ENCODE measurements around the gene GLG1.
A peak's percentile ranks its signal among the peaks of the same experiment; 100 is the strongest.
"Not testable (repeated sequence)": the region's sequence is repeated elsewhere in the genome, so short reads cannot be mapped to it uniquely, and the experiment has no call there.

Gene GLG1

DNA sequence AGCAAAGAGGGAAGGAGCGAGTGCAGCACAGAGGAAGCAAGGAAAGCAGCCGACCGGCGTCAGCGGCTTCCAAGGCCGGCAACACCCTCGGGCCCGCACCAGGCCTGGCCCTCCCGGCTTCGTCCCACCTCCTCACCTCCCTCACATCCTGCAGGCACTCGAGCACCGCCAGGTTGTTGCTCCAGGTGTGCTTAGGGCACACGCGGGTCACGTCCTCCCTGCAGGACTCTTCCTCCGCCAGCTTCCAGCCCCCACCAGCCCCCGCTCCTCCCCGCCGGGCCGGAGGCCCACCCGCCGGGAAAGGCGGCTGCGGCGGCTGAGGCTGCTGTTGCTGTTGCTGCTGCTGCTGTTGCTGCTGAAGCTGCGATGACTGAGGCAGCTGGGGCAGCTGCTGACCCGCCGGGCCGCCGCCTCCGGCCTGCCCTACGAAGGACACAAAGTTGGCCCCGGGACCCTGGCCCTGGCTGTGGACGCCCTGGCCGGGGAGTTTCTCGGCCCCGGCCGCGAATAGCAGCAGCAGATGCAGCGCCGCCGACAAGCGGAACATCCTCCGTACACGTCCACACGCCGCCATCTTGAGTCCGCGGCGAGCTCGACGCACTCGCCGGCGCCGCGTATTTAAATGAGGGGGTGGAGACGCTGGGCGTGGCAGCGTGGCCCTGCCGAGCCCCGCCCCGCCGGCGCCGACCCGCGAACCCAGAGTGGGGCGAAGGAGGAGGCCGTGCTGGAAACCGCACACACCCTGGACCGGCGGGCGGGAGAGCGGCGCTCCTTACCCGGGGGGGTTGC lies at the start of gene GLG1:
TSS of gene GLG1 (minus strand) at position 594 of the 789 bp plus-strand sequence. CDS start at position 574, 20 bp downstream.
- Histone ChIP-seq H3K36me3 (ENCODE audit: insufficient read depth, low read length) (no peaks in the 10 kb centered on the region), H2AFZ (ENCODE audit: low read depth, low read length) (peak within 1 kb of the TSS; percentile 97), H3K4me3 (ENCODE audit: low read length) (peak within 1 kb of the TSS; percentile 70), H3K4me1 (ENCODE audit: insufficient read depth, low read length) (peaks cover 23% of the 10 kb centered on the region), H3K9me3 (ENCODE audit: low read length) (no peaks in the 10 kb centered on the region), H3K27me3 (ENCODE audit: insufficient read depth, low read length) (no peaks in the 10 kb centered on the region)

DNA sequence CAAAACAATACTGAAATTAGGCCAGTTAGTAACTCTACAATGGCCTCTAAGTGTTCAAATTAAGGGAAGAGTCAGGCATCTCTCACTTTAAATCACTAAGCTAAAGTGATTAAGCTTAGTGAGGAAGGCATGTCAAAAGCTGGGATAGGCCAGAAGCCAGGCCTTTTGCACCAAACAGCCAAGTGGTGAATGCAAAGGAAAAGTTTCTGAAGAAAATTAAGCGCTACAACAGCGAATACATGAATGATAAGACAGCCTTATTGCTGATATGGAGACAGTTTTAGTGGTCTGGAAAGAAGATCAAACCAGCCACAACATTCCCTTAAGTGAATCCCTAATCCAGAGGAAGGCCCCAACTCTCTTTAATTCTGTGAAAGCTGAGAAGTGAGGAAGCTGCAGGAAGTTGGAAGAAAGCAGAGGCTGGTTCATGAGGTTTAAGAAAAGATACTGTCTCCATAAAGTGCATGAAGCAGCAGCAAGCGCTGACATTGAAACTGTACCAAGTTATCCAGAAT lies 47.7 kb upstream of the GLG1 start:
- H3K4me1 ChIP-seq (ENCODE audit: insufficient read depth, low read length), result no peaks in the 10 kb centered on the region
- H3K9me3 ChIP-seq (ENCODE audit: low read length), result no peaks in the 10 kb centered on the region
- H3K4me3 ChIP-seq (ENCODE audit: low read length), result no peak overlapping the region
- H3K27me3 ChIP-seq (ENCODE audit: insufficient read depth, low read length), result no peaks in the 10 kb centered on the region
- H3K36me3 ChIP-seq (ENCODE audit: insufficient read depth, low read length), result peaks cover 72% of the 10 kb centered on the region
- no peak overlapping the region for H2AFZ ChIP-seq (ENCODE audit: low read depth, low read length)

GRCh38 chr16:74652883-74653282 lies 46.0 kb upstream of the GLG1 start:
- not testable (repeated sequence) for H3K27me3 ChIP-seq (ENCODE audit: insufficient read depth, low read length); H2AFZ ChIP-seq (ENCODE audit: low read depth, low read length); H3K4me3 ChIP-seq (ENCODE audit: low read length); H3K4me1 ChIP-seq (ENCODE audit: insufficient read depth, low read length); H3K9me3 ChIP-seq (ENCODE audit: low read length)
- peaks cover 69% of the 10 kb centered on the region for H3K36me3 ChIP-seq (ENCODE audit: insufficient read depth, low read length)

DNA sequence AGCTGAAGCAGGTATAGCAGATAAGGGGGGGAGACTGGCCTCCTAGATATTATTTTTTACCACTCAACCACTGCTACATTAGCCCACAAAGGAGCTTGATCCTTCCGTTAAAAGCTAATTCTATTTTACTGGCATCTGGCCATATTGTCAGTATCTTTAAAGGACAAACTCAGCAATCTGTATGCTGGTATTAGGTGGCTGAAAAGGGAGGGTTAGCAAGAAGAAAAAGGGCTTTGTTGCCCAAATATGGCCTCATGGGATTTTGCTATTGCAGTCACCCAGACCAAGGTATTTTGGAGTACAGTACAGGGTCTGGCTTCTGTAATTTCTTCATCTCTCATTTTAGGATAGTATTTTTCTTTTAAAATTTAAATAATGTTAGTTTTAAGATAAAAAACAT lies 45.3 kb upstream of the GLG1 start:
- H3K9me3 ChIP-seq (ENCODE audit: low read length), result no peaks in the 10 kb centered on the region
- H3K4me3 ChIP-seq (ENCODE audit: low read length), result no peak overlapping the region
- no peaks in the 10 kb centered on the region for H3K4me1 ChIP-seq (ENCODE audit: insufficient read depth, low read length)
- H3K27me3 ChIP-seq (ENCODE audit: insufficient read depth, low read length), result no peaks in the 10 kb centered on the region
- H2AFZ ChIP-seq (ENCODE audit: low read depth, low read length), result no peak overlapping the region
- peaks cover 71% of the 10 kb centered on the region for H3K36me3 ChIP-seq (ENCODE audit: insufficient read depth, low read length)

DNA sequence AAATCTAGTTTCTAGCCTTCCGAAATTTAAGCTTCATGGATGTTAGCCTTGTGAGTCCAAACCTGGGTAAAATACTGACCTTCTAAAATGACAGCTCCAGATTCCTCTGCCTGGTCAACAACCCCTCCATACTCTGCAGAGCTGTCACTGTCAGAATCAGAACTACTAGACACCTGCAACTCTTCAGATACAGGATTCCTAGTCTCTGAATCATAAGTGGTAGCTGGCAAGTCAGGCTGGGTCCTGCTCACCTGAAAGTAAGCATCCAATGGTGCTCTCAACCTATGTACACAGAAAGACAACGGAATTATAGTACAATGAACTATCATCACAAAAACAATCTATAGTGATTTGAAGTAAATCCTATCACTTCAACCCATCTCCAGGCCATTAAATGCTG lies 44.9 kb upstream of the GLG1 start:
- H2AFZ ChIP-seq (ENCODE audit: low read depth, low read length), result no peak overlapping the region
- H3K4me3 ChIP-seq (ENCODE audit: low read length), result no peak overlapping the region
- H3K27me3 ChIP-seq (ENCODE audit: insufficient read depth, low read length), result no peaks in the 10 kb centered on the region
- no peaks in the 10 kb centered on the region for H3K9me3 ChIP-seq (ENCODE audit: low read length)
- H3K4me1 ChIP-seq (ENCODE audit: insufficient read depth, low read length), result no peaks in the 10 kb centered on the region
- H3K36me3 ChIP-seq (ENCODE audit: insufficient read depth, low read length), result peaks cover 69% of the 10 kb centered on the region

GRCh38 chr16:74650966-74651567 lies 44.2 kb upstream of the GLG1 start:
- H3K27me3 ChIP-seq (ENCODE audit: insufficient read depth, low read length), result no peaks in the 10 kb centered on the region
- no peaks in the 10 kb centered on the region for H3K9me3 ChIP-seq (ENCODE audit: low read length)
- H3K4me3 ChIP-seq (ENCODE audit: low read length), result no peak overlapping the region
- no peak overlapping the region for H2AFZ ChIP-seq (ENCODE audit: low read depth, low read length)
- H3K4me1 ChIP-seq (ENCODE audit: insufficient read depth, low read length), result no peaks in the 10 kb centered on the region
- H3K36me3 ChIP-seq (ENCODE audit: insufficient read depth, low read length), result peaks cover 68% of the 10 kb centered on the region

- Histone ChIP-seq H2AFZ (ENCODE audit: low read depth, low read length) (no peak overlapping the region), H3K4me1 (ENCODE audit: insufficient read depth, low read length) (no peaks in the 10 kb centered on the region), H3K9me3 (ENCODE audit: low read length) (no peaks in the 10 kb centered on the region), H3K4me3 (ENCODE audit: low read length) (no peak overlapping the region), H3K27me3 (ENCODE audit: insufficient read depth, low read length) (no peaks in the 10 kb centered on the region), H3K36me3 (ENCODE audit: insufficient read depth, low read length) (peaks cover 71% of the 10 kb centered on the region)
Measured at GRCh38 chr16:74649839-74650504, 43.1 kb upstream of the GLG1 start.

DNA sequence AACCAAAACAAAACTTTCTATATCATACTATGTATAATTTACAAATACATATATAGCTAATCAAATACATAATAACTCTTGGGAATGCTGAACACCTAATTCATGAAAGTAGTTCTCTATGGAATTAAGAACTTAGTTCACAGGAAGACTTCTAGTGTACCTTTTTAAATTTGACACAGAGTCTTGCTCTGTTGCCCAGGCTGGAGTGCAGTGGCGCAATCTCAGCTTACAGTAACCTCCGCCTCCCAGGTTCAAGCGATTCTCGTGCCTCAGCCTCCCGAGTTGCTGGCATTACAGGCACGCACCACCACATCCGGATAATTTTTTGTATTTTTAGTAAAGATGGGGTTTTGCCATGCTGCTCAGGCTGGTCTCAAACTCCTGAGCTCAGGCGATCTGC lies 35.1 kb upstream of the GLG1 start:
- H2AFZ ChIP-seq (ENCODE audit: low read depth, low read length), result no peak overlapping the region
- no peak overlapping the region for H3K4me3 ChIP-seq (ENCODE audit: low read length)
- peaks cover 72% of the 10 kb centered on the region for H3K36me3 ChIP-seq (ENCODE audit: insufficient read depth, low read length)
- no peaks in the 10 kb centered on the region for H3K27me3 ChIP-seq (ENCODE audit: insufficient read depth, low read length)
- no peaks in the 10 kb centered on the region for H3K4me1 ChIP-seq (ENCODE audit: insufficient read depth, low read length)
- no peaks in the 10 kb centered on the region for H3K9me3 ChIP-seq (ENCODE audit: low read length)

GRCh38 chr16:74637742-74638453 lies 31.0 kb upstream of the GLG1 start:
- Histone ChIP-seq H3K27me3 (ENCODE audit: insufficient read depth, low read length) (no peaks in the 10 kb centered on the region), H3K4me1 (ENCODE audit: insufficient read depth, low read length) (no peaks in the 10 kb centered on the region), H3K4me3 (ENCODE audit: low read length) (no peak overlapping the region), H3K9me3 (ENCODE audit: low read length) (no peaks in the 10 kb centered on the region), H2AFZ (ENCODE audit: low read depth, low read length) (no peak overlapping the region), H3K36me3 (ENCODE audit: insufficient read depth, low read length) (peaks cover 70% of the 10 kb centered on the region)

GRCh38 chr16:74635303-74635702 lies 28.4 kb upstream of the GLG1 start:
- no peak overlapping the region for H2AFZ ChIP-seq (ENCODE audit: low read depth, low read length)
- H3K9me3 ChIP-seq (ENCODE audit: low read length), result no peaks in the 10 kb centered on the region
- no peaks in the 10 kb centered on the region for H3K4me1 ChIP-seq (ENCODE audit: insufficient read depth, low read length)
- no peak overlapping the region for H3K4me3 ChIP-seq (ENCODE audit: low read length)
- H3K36me3 ChIP-seq (ENCODE audit: insufficient read depth, low read length), result peaks cover 76% of the 10 kb centered on the region
- H3K27me3 ChIP-seq (ENCODE audit: insufficient read depth, low read length), result no peaks in the 10 kb centered on the region

DNA sequence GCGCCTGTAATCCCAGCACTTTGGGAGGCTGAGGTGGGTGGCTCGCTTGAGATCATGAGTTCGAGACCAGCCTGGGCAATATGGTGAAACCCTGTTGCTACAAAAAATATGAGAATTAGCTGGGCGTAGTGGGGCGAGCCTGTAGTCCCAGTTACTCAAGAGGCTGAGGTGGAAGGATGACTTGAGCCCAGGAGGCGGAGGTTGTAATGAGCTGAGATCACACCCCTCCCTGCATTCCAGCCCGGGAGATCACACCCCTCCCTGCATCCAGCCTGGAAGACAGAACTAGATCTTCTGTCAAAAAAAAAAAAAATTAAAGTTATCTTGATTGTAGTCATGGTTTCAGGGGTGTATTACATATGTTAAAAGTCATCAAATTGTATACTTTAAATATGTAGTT lies 26.8 kb upstream of the GLG1 start:
- Histone ChIP-seq H3K27me3 (ENCODE audit: insufficient read depth, low read length) (no peaks in the 10 kb centered on the region), H3K4me3 (ENCODE audit: low read length) (no peak overlapping the region), H3K9me3 (ENCODE audit: low read length) (no peaks in the 10 kb centered on the region), H2AFZ (ENCODE audit: low read depth, low read length) (no peak overlapping the region), H3K36me3 (ENCODE audit: insufficient read depth, low read length) (peaks cover 81% of the 10 kb centered on the region), H3K4me1 (ENCODE audit: insufficient read depth, low read length) (no peaks in the 10 kb centered on the region)

- peaks cover 92% of the 10 kb centered on the region for H3K36me3 ChIP-seq (ENCODE audit: insufficient read depth, low read length)
- H3K4me3 ChIP-seq (ENCODE audit: low read length), result no peak overlapping the region
- no peaks in the 10 kb centered on the region for H3K9me3 ChIP-seq (ENCODE audit: low read length)
- H3K4me1 ChIP-seq (ENCODE audit: insufficient read depth, low read length), result no peaks in the 10 kb centered on the region
- H2AFZ ChIP-seq (ENCODE audit: low read depth, low read length), result no peak overlapping the region
- no peaks in the 10 kb centered on the region for H3K27me3 ChIP-seq (ENCODE audit: insufficient read depth, low read length)
Measured at GRCh38 chr16:74627506-74628220, 20.7 kb upstream of the GLG1 start.

All from neuron (in vitro differentiated cells).